ENCODE measurements around the gene HCRTR1. TPM values are rescaled to one million over a fixed set of nuclear protein-coding genes. Genes with fewer than 3 reads are reported as not detected.

The HCRTR1 gene
- total and polyA plus RNA-seq, 2 of the 8 experiments (the other 6 are each of a cell fraction or from before 2014, with no cell fraction given) = 0.35 to 0.39 TPM

DNA sequence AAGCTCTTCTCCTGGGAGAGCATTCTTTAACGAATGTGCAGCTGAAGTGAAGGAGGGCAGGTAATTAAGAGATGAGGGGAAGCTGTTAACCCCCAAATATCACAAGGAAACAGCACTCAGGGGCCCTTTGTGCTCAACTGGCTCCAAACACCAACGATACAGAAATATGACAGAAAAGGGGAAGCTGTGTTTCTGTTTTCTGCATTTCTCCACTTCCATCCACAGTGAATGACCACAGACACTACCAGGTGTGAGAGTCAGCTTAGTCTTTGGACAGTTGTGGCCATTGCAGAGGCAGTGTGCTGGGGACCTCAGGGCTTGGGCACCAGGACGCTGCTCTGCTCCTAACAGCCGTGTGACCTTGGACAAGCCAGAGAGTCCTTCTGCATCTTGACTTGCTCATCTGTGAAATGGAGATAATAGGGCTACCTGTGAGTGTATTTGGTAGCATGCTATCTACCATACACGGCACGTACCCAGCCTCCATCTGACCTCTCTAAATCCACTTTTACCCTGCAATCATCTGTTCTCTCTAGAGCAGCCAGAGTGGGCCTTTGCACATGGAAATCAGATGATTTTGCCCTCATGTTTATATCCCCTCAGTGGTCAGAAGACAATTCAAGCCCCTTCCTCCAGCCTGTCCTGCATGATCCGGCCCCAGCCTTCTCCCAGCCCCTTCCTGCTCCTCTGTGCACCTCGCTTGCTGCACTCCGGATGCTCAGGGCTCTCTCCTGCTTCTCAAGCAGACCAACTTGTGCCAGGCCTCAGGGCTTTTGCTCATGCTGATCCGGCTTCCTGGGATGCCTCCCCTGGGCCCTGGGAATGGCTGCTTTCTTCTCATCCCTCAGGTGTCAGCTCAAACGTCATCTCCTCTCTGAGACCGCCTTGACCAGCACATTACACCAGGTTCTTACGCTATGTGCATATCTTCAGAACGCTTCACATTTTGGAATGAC is 45.9 kb upstream of the HCRTR1 start:
- Histone ChIP-seq H2BK12ac (ENCODE audit: low read depth, low read length) (no peak overlapping the region), H2AK5ac (ENCODE audit: low read depth, low read length) (no peak overlapping the region), H3K4ac (replicated peaks; ENCODE audit: insufficient read length, low read depth, low read length) (no peak overlapping the region), H2AFZ (ENCODE audit: low read length) (no peak overlapping the region), H3K36me3 (ENCODE audit: control insufficient read depth in 2 of 4, insufficient read depth in 4 of 4, low read length in 3 of 4) (no peaks in the 10 kb centered on the region), H4K20me1 (replicated peaks in 1 of 2; ENCODE audit: control insufficient read depth in 1 of 2, insufficient read depth in 2 of 2, low read length in 2 of 2) (no peaks in the 10 kb centered on the region), H3K4me1 (replicated peaks in 1 of 4; ENCODE audit: control insufficient read depth in 3 of 4, insufficient read depth in 4 of 4, low read length in 3 of 4) (peaks cover 3 to 15% (median 11%) of the 10 kb centered on the region in 4 experiments), H2BK20ac (ENCODE audit: low read length) (no peak overlapping the region), H2BK5ac (ENCODE audit: low read depth, low read length) (no peak overlapping the region), H4K5ac (ENCODE audit: insufficient read length, low read depth, low read length) (no peak overlapping the region), H3K79me2 (ENCODE audit: control insufficient read depth in 1 of 2, insufficient read depth in 2 of 2, low read length in 2 of 2) (no peaks in the 10 kb centered on the region), H3K14ac (ENCODE audit: insufficient read length) (no peak overlapping the region), H3K9ac (replicated peaks in 1 of 4; ENCODE audit: extremely low read depth in 1 of 4, low read depth in 3 of 4, low read length in 3 of 4) (peak overlapping the region in 1 of 4 experiments; percentile 19; a peak in 1 of 7 replicates), H3K4me3 (ENCODE audit: extremely low read depth in 1 of 4, insufficient read depth in 2 of 4, low read depth in 3 of 4, low read length in 4 of 4) (no peak overlapping the region), H3K27ac (ENCODE audit: low read depth, low read length) (no peak overlapping the region), H3K23ac (ENCODE audit: insufficient read length) (no peak overlapping the region), H3K9me3 (ENCODE audit: insufficient read depth in 2 of 2, low read depth in 1 of 2, low read length in 1 of 2) (no peaks in the 10 kb centered on the region), H3K23me2 (ENCODE audit: low read depth, low read length) (no peaks in the 10 kb centered on the region; the same call in 1 of the 2 replicates), H3K79me1 (ENCODE audit: low read depth, low read length) (no peaks in the 10 kb centered on the region), H2BK120ac (replicated peaks; ENCODE audit: low read depth, low read length) (no peak overlapping the region), H2BK15ac (ENCODE audit: low read length) (no peak overlapping the region), H3K27me3 (replicated peaks in 1 of 4; ENCODE audit: control insufficient read depth in 3 of 4, extremely low read depth in 1 of 4, insufficient read depth in 3 of 4, low read length in 3 of 4) (no peaks in the 10 kb centered on the region; a peak in 2 of 7 replicates), H3K4me2 (ENCODE audit: insufficient read depth in 1 of 2, low read depth in 2 of 2, low read length in 2 of 2) (no peak overlapping the region), H4K8ac (ENCODE audit: extremely low read depth, insufficient read depth, low read length) (no peak overlapping the region), H3K18ac (ENCODE audit: extremely low read depth, low read length) (no peak overlapping the region), H3K56ac (replicated peaks; ENCODE audit: insufficient read length, low read depth, low read length) (no peak overlapping the region), H4K91ac (replicated peaks; ENCODE audit: insufficient read length, low read length) (no peak overlapping the region)
- CTCF ChIA-PET (ENCODE audit: partially characterized antibody) = interaction anchor here (1.0 to 3.1 kb wide), 8 partner anchors 13 to 217 kb away, joined by 3 to 11 read pairs (median 4); no protein-coding TSS in a partner anchor
- DNase-seq (ENCODE audit: low read depth in 1 of 2, low spot score in 2 of 2) (peak in 1 of 2 experiments; percentile 32), FAIRE-seq (no peak)
- POLR2A ChIA-PET (ENCODE audit: partially characterized antibody) = no interaction called here
- whole genome bisulfite sequencing, 2 experiments (ENCODE audit: extremely low coverage in 1 of 2, insufficient coverage in 1 of 2, insufficient read length in 1 of 2, insufficient replicate concordance in 2 of 2, low coverage in 1 of 2, low lambda C conversion rate in 2 of 2, missing lambda C conversion rate in 1 of 2) = 93% methylated on average over 14 of the region's 14 CpGs; no CpG with 5 or more reads in 1 of the 2 experiments
- TF ChIP-seq SRF (IDR thresholded peaks at IDR 0.05; ENCODE audit: low read depth, low read length) (no peak), POU5F1 (IDR thresholded peaks at IDR 0.05; ENCODE audit: low read depth, low read length) (no peak)
